ENCODE results near the gene MEGF6. TPM values are rescaled to one million over a fixed set of nuclear protein-coding genes. Genes with fewer than 3 reads are reported as not detected.

MEGF6 gene
- polyA plus RNA-seq, 1 donor (not counting 4 experiments of a cell fraction or from before 2014, with no cell fraction given): 0.24 TPM

DNA sequence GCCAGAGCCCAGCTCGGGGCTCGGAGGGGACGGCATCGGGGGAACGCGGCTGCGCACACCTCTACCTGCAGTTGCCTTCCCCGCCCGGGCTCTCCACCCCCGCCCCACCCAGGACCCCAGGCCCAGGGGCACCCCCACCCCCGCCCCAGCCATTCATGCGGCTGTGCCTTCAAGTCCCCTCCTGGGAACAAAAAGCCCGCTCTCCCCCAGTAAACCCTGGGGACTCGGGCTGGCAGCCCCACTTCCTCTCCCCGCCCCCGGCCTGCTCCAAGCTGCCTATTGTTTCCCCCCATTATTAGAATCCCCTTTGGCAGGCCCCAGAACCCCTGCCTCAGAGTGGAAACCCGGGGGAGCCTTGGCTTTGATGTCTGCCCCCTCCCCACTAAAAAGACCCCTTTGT, 18.0 kb downstream of the MEGF6 start:
- Histone ChIP-seq H3K79me2 (ENCODE audit: control insufficient read depth, insufficient read depth, low read length) (no peaks in the 10 kb centered on the region), H3K4me3 (ENCODE audit: control insufficient read depth in 2 of 3, extremely low read depth in 1 of 3, insufficient read depth in 2 of 3, low read depth in 1 of 3, low read length in 3 of 3) (no peak overlapping the region), H3K4me2 (ENCODE audit: control insufficient read depth, extremely low read depth, insufficient read depth, low read depth, low read length) (no peak overlapping the region), H3K27ac (ENCODE audit: control insufficient read depth, insufficient read depth, low read length) (no peak overlapping the region), H2AFZ (ENCODE audit: control insufficient read depth, low read length) (no peak overlapping the region), H3K27me3 (ENCODE audit: control insufficient read depth, extremely low read depth, insufficient read depth, low read length) (no peaks in the 10 kb centered on the region), H3K9me1 (ENCODE audit: control insufficient read depth, extremely low read depth, insufficient read depth, low read length) (no peaks in the 10 kb centered on the region), H3K36me3 (ENCODE audit: control insufficient read depth in 2 of 2, extremely low read depth in 1 of 2, insufficient read depth in 2 of 2, low read length in 2 of 2) (no peaks in the 10 kb centered on the region), H4K20me1 (ENCODE audit: control insufficient read depth, extremely low read depth, insufficient read depth, low read length) (no peaks in the 10 kb centered on the region), H3K9me3 (ENCODE audit: control insufficient read depth, low read depth, low read length) (no peaks in the 10 kb centered on the region), H3K4me1 (ENCODE audit: control insufficient read depth, extremely low read depth, insufficient read depth, low read length) (peaks cover 4% of the 10 kb centered on the region), H3K9ac (ENCODE audit: control insufficient read depth, extremely low read depth, insufficient read depth, low read length) (no peak overlapping the region)
- dilution Hi-C loops (cut with MboI; ENCODE audit: extremely low pct_ligation_motif_present, low sequenced_read_pairs): no loop called here
- no peak for DNase-seq (ENCODE audit: low read depth, low spot score)
- FAIRE-seq: no peak
- TF ChIP-seq, protein P1, sequence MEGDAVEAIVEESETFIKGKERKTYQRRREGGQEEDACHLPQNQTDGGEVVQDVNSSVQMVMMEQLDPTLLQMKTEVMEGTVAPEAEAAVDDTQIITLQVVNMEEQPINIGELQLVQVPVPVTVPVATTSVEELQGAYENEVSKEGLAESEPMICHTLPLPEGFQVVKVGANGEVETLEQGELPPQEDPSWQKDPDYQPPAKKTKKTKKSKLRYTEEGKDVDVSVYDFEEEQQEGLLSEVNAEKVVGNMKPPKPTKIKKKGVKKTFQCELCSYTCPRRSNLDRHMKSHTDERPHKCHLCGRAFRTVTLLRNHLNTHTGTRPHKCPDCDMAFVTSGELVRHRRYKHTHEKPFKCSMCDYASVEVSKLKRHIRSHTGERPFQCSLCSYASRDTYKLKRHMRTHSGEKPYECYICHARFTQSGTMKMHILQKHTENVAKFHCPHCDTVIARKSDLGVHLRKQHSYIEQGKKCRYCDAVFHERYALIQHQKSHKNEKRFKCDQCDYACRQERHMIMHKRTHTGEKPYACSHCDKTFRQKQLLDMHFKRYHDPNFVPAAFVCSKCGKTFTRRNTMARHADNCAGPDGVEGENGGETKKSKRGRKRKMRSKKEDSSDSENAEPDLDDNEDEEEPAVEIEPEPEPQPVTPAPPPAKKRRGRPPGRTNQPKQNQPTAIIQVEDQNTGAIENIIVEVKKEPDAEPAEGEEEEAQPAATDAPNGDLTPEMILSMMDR (optimal IDR thresholded peaks at IDR 0.05 in 1 of 3, IDR thresholded peaks at IDR 0.05 in 1 of 3, conservative IDR thresholded peaks at IDR 0.05 in 1 of 3; ENCODE audit: extremely low read depth in 1 of 3, insufficient read depth in 2 of 3, low read length in 3 of 3): no peak
- no peak for TF ChIP-seq EZH2 (IDR thresholded peaks at IDR 0.05; ENCODE audit: low read length)

DNA sequence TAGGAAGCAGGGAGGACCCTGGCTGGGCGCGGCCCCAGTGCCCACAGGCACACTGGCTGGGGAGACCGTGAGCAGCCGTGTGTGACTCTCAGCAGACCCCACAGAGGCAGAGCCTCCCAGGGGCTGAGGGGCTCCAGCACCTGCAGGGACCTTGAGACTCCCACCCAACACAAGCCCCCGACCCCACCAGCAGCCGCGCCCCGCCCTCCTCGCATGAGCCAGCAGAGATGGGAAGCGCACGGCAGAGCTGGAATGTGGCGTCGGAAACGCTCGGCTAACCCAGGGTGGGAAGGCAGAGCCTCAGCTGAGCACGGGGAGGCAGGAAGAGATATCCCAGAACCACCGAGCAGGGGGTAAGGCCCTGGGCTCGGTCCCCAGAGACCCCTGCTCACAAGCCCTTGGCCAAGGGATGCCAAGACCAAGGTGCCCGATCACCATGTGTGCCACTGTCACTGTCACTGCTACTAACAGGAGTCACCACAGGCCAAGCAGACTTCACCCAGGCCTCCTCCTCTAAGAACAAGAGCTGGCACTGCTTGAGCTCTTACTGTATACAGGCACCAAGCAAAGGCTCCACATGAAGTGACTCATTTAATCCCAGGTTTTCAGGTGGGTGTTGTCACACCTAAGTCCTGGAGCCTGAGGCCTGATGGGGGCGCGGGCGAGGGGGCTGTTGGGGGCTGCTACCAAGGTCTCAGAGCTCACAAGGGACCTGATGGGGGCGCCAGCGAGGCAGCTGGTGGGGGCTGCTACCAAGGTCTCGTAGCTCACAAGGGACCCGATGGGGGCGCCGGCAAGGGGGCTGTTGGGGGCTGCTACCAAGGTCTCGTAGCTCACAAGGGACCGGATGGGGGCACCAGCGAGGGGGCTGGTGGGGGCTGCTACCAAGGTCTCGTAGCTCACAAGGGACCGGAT, 20.1 kb downstream of the MEGF6 start:
- FAIRE-seq (no peak), DNase-seq (ENCODE audit: low read depth, low spot score) (no peak)
- no peaks in the 10 kb centered on the region for H4K20me1 ChIP-seq (ENCODE audit: control insufficient read depth, extremely low read depth, insufficient read depth, low read length)
- TF ChIP-seq, protein P1 (optimal IDR thresholded peaks at IDR 0.05 in 1 of 3, IDR thresholded peaks at IDR 0.05 in 1 of 3, conservative IDR thresholded peaks at IDR 0.05 in 1 of 3; ENCODE audit: extremely low read depth in 1 of 3, insufficient read depth in 2 of 3, low read length in 3 of 3): no peak
- TF ChIP-seq EZH2 (IDR thresholded peaks at IDR 0.05; ENCODE audit: low read length): no peak
- dilution Hi-C loops (cut with MboI; ENCODE audit: extremely low pct_ligation_motif_present, low sequenced_read_pairs): no loop called here
- no peak overlapping the region for H3K4me3 ChIP-seq (ENCODE audit: control insufficient read depth in 2 of 3, extremely low read depth in 1 of 3, insufficient read depth in 2 of 3, low read depth in 1 of 3, low read length in 3 of 3)
- H3K9ac ChIP-seq (ENCODE audit: control insufficient read depth, extremely low read depth, insufficient read depth, low read length): no peak overlapping the region
- H3K36me3 ChIP-seq (ENCODE audit: control insufficient read depth in 2 of 2, extremely low read depth in 1 of 2, insufficient read depth in 2 of 2, low read length in 2 of 2): no peaks in the 10 kb centered on the region
- no peaks in the 10 kb centered on the region for H3K9me3 ChIP-seq (ENCODE audit: control insufficient read depth, low read depth, low read length)
- H3K4me2 ChIP-seq (ENCODE audit: control insufficient read depth, extremely low read depth, insufficient read depth, low read depth, low read length): no peak overlapping the region
- H3K27ac ChIP-seq (ENCODE audit: control insufficient read depth, insufficient read depth, low read length): no peak overlapping the region
- no peaks in the 10 kb centered on the region for H3K9me1 ChIP-seq (ENCODE audit: control insufficient read depth, extremely low read depth, insufficient read depth, low read length)
- H3K4me1 ChIP-seq (ENCODE audit: control insufficient read depth, extremely low read depth, insufficient read depth, low read length): no peaks in the 10 kb centered on the region
- no peaks in the 10 kb centered on the region for H3K79me2 ChIP-seq (ENCODE audit: control insufficient read depth, insufficient read depth, low read length)
- no peaks in the 10 kb centered on the region for H3K27me3 ChIP-seq (ENCODE audit: control insufficient read depth, extremely low read depth, insufficient read depth, low read length)
- no peak overlapping the region for H2AFZ ChIP-seq (ENCODE audit: control insufficient read depth, low read length)
